Measurements from ENCODE around the gene CNGA1. TPM values are rescaled to one million over a fixed set of nuclear protein-coding genes. Genes with fewer than 3 reads are reported as not detected.

The CNGA1 gene
- total RNA-seq (1 to 10 TPM; 1.6 to 5.5 TPM), polyA plus RNA-seq (under 1 TPM in 1 of 2 donors, not detected in 1; 0.75 TPM)
- long read RNA-seq, donor 1, partial matches to known transcripts = 0 of 3 reads
- long read RNA-seq, donor 1, other reads (novel, unspliced or antisense) = 3 of 3 reads
- long read RNA-seq, donor 2, partial matches to known transcripts = 0 of 3 reads
- long read RNA-seq, donor 2, other reads (novel, unspliced or antisense) = 3 of 3 reads

GRCh38 chr4:48016141-48017107, at the start of gene CNGA1, which contains the start of gene NIPAL1:
CNGA1 (minus strand) TSS chr4:48016681; CDS start chr4:47952689, 63,992 bp downstream.
NIPAL1 (plus strand) TSS chr4:48016772; CDS start chr4:48016840, 68 bp downstream.
- Histone ChIP-seq H3K4me3 (ENCODE audit: low read length in 2 of 2) (peak within 1 kb of the TSS; percentile 51), H3K36me3 (ENCODE audit: control insufficient read depth in 1 of 2, insufficient read depth in 2 of 2, low read length in 1 of 2) (no peaks in the 10 kb centered on the region), H3K27me3 (ENCODE audit: control insufficient read depth in 1 of 2, insufficient read depth in 2 of 2, low read length in 1 of 2) (no peaks in the 10 kb centered on the region), H3K9me3 (ENCODE audit: control insufficient read depth, low read length) (no peaks in the 10 kb centered on the region), H3K27ac (ENCODE audit: low read depth in 1 of 2, low read length in 2 of 2) (no peak within 1 kb of the TSS), H3K4me1 (ENCODE audit: control insufficient read depth in 1 of 2, insufficient read depth in 2 of 2, low read length in 2 of 2) (no peaks in the 10 kb centered on the region)
- DNase-seq = peak; percentile 79 to 90
- intact Hi-C loops (cut with DNase I) = loop anchor here in 1 of 2 donors (10.0 kb wide), 1 partner anchor 102 kb away; the partner anchor contains the start of gene NFXL1
- peak; percentile 92 for ATAC-seq (ENCODE audit: low FRiP score)
- 1 to 3% methylated on average over 53 to 60 of the region's 60 CpGs for WGBS, 2 donors

GRCh38 chr4:48065587-48066052, 49.1 kb upstream of the CNGA1 start:
- Histone ChIP-seq H3K27me3 (ENCODE audit: control insufficient read depth in 1 of 2, insufficient read depth in 2 of 2, low read length in 1 of 2) (no peaks in the 10 kb centered on the region), H3K4me3 (ENCODE audit: low read length in 2 of 2) (no peak overlapping the region), H3K36me3 (ENCODE audit: control insufficient read depth in 1 of 2, insufficient read depth in 2 of 2, low read length in 1 of 2) (no peaks in the 10 kb centered on the region), H3K27ac (ENCODE audit: low read depth in 1 of 2, low read length in 2 of 2) (no peak overlapping the region), H3K4me1 (ENCODE audit: control insufficient read depth in 1 of 2, insufficient read depth in 2 of 2, low read length in 2 of 2) (no peaks in the 10 kb centered on the region), H3K9me3 (ENCODE audit: control insufficient read depth, low read length) (no peaks in the 10 kb centered on the region)
- WGBS, 2 donors = 93 to 95% methylated on average over 1 of the region's 1 CpG
- intact Hi-C loops (cut with DNase I) = no loop called here
- DNase-seq (no peak), ATAC-seq (ENCODE audit: low FRiP score) (no peak)

- Histone ChIP-seq H3K27ac (ENCODE audit: low read depth in 1 of 2, low read length in 2 of 2) (no peak overlapping the region), H3K27me3 (ENCODE audit: control insufficient read depth in 1 of 2, insufficient read depth in 2 of 2, low read length in 1 of 2) (no peaks in the 10 kb centered on the region), H3K4me3 (ENCODE audit: low read length in 2 of 2) (no peak overlapping the region), H3K4me1 (ENCODE audit: control insufficient read depth in 1 of 2, insufficient read depth in 2 of 2, low read length in 2 of 2) (no peaks in the 10 kb centered on the region), H3K9me3 (ENCODE audit: control insufficient read depth, low read length) (peaks cover 2% of the 10 kb centered on the region), H3K36me3 (ENCODE audit: control insufficient read depth in 1 of 2, insufficient read depth in 2 of 2, low read length in 1 of 2) (no peaks in the 10 kb centered on the region)
- intact Hi-C loops (cut with DNase I) = no loop called here
- WGBS, 2 donors = 79 to 81% methylated on average over 3 of the region's 3 CpGs
- no peak for DNase-seq
- ATAC-seq (ENCODE audit: low FRiP score) = no peak
Measured at GRCh38 chr4:48064349-48064748, 47.9 kb upstream of the CNGA1 start.

- WGBS, 2 donors = 64 to 78% methylated on average over 5 of the region's 5 CpGs
- no peak overlapping the region for H3K4me3 ChIP-seq (ENCODE audit: low read length in 2 of 2)
- H3K27ac ChIP-seq (ENCODE audit: low read depth in 1 of 2, low read length in 2 of 2) = no peak overlapping the region
- ATAC-seq (ENCODE audit: low FRiP score) = no peak
- no peaks in the 10 kb centered on the region for H3K27me3 ChIP-seq (ENCODE audit: control insufficient read depth in 1 of 2, insufficient read depth in 2 of 2, low read length in 1 of 2)
- intact Hi-C loops (cut with DNase I) = no loop called here
- DNase-seq = no peak
- H3K4me1 ChIP-seq (ENCODE audit: control insufficient read depth in 1 of 2, insufficient read depth in 2 of 2, low read length in 2 of 2) = no peaks in the 10 kb centered on the region
- H3K9me3 ChIP-seq (ENCODE audit: control insufficient read depth, low read length) = peaks cover 2% of the 10 kb centered on the region
- no peaks in the 10 kb centered on the region for H3K36me3 ChIP-seq (ENCODE audit: control insufficient read depth in 1 of 2, insufficient read depth in 2 of 2, low read length in 1 of 2)
Measured at GRCh38 chr4:48058617-48059530, 42.4 kb upstream of the CNGA1 start.

- Histone ChIP-seq H3K36me3 (ENCODE audit: control insufficient read depth in 1 of 2, insufficient read depth in 2 of 2, low read length in 1 of 2) (no peaks in the 10 kb centered on the region), H3K27ac (ENCODE audit: low read depth in 1 of 2, low read length in 2 of 2) (no peak overlapping the region), H3K27me3 (ENCODE audit: control insufficient read depth in 1 of 2, insufficient read depth in 2 of 2, low read length in 1 of 2) (peaks cover 0 to 1% of the 10 kb centered on the region in 2 donors), H3K9me3 (ENCODE audit: control insufficient read depth, low read length) (no peaks in the 10 kb centered on the region), H3K4me3 (ENCODE audit: low read length in 2 of 2) (no peak overlapping the region), H3K4me1 (ENCODE audit: control insufficient read depth in 1 of 2, insufficient read depth in 2 of 2, low read length in 2 of 2) (no peaks in the 10 kb centered on the region)
- DNase-seq = no peak
- intact Hi-C loops (cut with DNase I) = no loop called here
- WGBS, 2 donors = 79 to 90% methylated on average over 1 of the region's 1 CpG
- ATAC-seq (ENCODE audit: low FRiP score) = no peak
Measured at GRCh38 chr4:48051078-48051477, 34.6 kb upstream of the CNGA1 start.

- DNase-seq (no peak), ATAC-seq (ENCODE audit: low FRiP score) (no peak)
- H3K4me1 ChIP-seq (ENCODE audit: control insufficient read depth in 1 of 2, insufficient read depth in 2 of 2, low read length in 2 of 2) = no peaks in the 10 kb centered on the region
- no peaks in the 10 kb centered on the region for H3K36me3 ChIP-seq (ENCODE audit: control insufficient read depth in 1 of 2, insufficient read depth in 2 of 2, low read length in 1 of 2)
- intact Hi-C loops (cut with DNase I) = no loop called here
- H3K27ac ChIP-seq (ENCODE audit: low read depth in 1 of 2, low read length in 2 of 2) = no peak overlapping the region
- no peak overlapping the region for H3K4me3 ChIP-seq (ENCODE audit: low read length in 2 of 2)
- H3K9me3 ChIP-seq (ENCODE audit: control insufficient read depth, low read length) = no peaks in the 10 kb centered on the region
- peaks cover 0 to 1% of the 10 kb centered on the region in 2 donors for H3K27me3 ChIP-seq (ENCODE audit: control insufficient read depth in 1 of 2, insufficient read depth in 2 of 2, low read length in 1 of 2)
- 87 to 91% methylated on average over 8 of the region's 8 CpGs for WGBS, 2 donors
Measured at GRCh38 chr4:48049483-48049882, 33.0 kb upstream of the CNGA1 start.

- H3K9me3 ChIP-seq (ENCODE audit: control insufficient read depth, low read length) = no peaks in the 10 kb centered on the region
- H3K27ac ChIP-seq (ENCODE audit: low read depth in 1 of 2, low read length in 2 of 2) = no peak overlapping the region
- intact Hi-C loops (cut with DNase I) = no loop called here
- H3K4me3 ChIP-seq (ENCODE audit: low read length in 2 of 2) = no peak overlapping the region
- WGBS, 2 donors = 0 to 8% methylated on average over 1 of the region's 1 CpG
- H3K27me3 ChIP-seq (ENCODE audit: control insufficient read depth in 1 of 2, insufficient read depth in 2 of 2, low read length in 1 of 2) = peaks cover 0 to 1% of the 10 kb centered on the region in 2 donors
- no peaks in the 10 kb centered on the region for H3K36me3 ChIP-seq (ENCODE audit: control insufficient read depth in 1 of 2, insufficient read depth in 2 of 2, low read length in 1 of 2)
- DNase-seq (no peak), ATAC-seq (ENCODE audit: low FRiP score) (no peak)
- H3K4me1 ChIP-seq (ENCODE audit: control insufficient read depth in 1 of 2, insufficient read depth in 2 of 2, low read length in 2 of 2) = no peaks in the 10 kb centered on the region
Measured at GRCh38 chr4:48047896-48048295, 31.4 kb upstream of the CNGA1 start.

GRCh38 chr4:48047421-48047844, 31.0 kb upstream of the CNGA1 start:
- Histone ChIP-seq H3K4me3 (ENCODE audit: low read length in 2 of 2) (no peak overlapping the region), H3K9me3 (ENCODE audit: control insufficient read depth, low read length) (no peaks in the 10 kb centered on the region), H3K27me3 (ENCODE audit: control insufficient read depth in 1 of 2, insufficient read depth in 2 of 2, low read length in 1 of 2) (peaks cover 0 to 1% of the 10 kb centered on the region in 2 donors), H3K27ac (ENCODE audit: low read depth in 1 of 2, low read length in 2 of 2) (no peak overlapping the region), H3K4me1 (ENCODE audit: control insufficient read depth in 1 of 2, insufficient read depth in 2 of 2, low read length in 2 of 2) (no peaks in the 10 kb centered on the region), H3K36me3 (ENCODE audit: control insufficient read depth in 1 of 2, insufficient read depth in 2 of 2, low read length in 1 of 2) (no peaks in the 10 kb centered on the region)
- ATAC-seq (ENCODE audit: low FRiP score) (peak; percentile 16), DNase-seq (no peak)
- 30 to 40% methylated on average over 3 of the region's 3 CpGs for WGBS, 2 donors
- intact Hi-C loops (cut with DNase I) = no loop called here
